HEK293T (cell line): ENCODE results near the gene ZNF277.

Experiments used
- ARNT ChIP-seq: fragments of 450-650 bp; IDR thresholded peaks from 2 replicates; pipeline ENCODE4 v1.6.1; 2017; ENCODE audit warnings: mild to moderate bottlenecking
- BHLHE40 ChIP-seq: fragments of 450-650 bp; IDR thresholded peaks from 2 replicates; pipeline ENCODE4 v1.6.1; 2016; ENCODE audit warnings: mild to moderate bottlenecking, moderate library complexity, borderline replicate concordance
- CTBP1 ChIP-seq: fragments of 450-650 bp; IDR thresholded peaks from 2 replicates; pipeline ENCODE4 v1.6.1; 2016; ENCODE audit warnings: borderline replicate concordance
- ELF4 ChIP-seq: fragments of 450-650 bp; IDR thresholded peaks from 2 replicates; pipeline ENCODE4 v1.6.1; 2017; ENCODE audit warnings: antibody characterized with exemption
- FOXA1 ChIP-seq: fragments of 450-650 bp; IDR thresholded peaks from 2 replicates; pipeline ENCODE4 v1.6.1; 2016; ENCODE audit warnings: mild to moderate bottlenecking
- FOXM1 ChIP-seq: fragments of 450-650 bp; IDR thresholded peaks from 2 replicates; pipeline ENCODE4 v1.6.1; 2017; ENCODE audit warnings: mild to moderate bottlenecking, borderline replicate concordance
- HDGF ChIP-seq: fragments of 450-650 bp; IDR thresholded peaks from 2 replicates; pipeline ENCODE4 v1.6.1; 2017; ENCODE audit warnings: antibody characterized with exemption, borderline replicate concordance
- L3MBTL2 ChIP-seq: fragments of 450-650 bp; conservative IDR thresholded peaks from 2 replicates; pipeline ENCODE4 v1.6.1; 2016; ENCODE audit warnings: mild to moderate bottlenecking
- NFRKB ChIP-seq: fragments of 450-650 bp; IDR thresholded peaks from 2 replicates; pipeline ENCODE4 v1.6.1; 2016; ENCODE audit warnings: mild to moderate bottlenecking, moderate library complexity
- SP1 ChIP-seq: fragments of 450-650 bp; IDR thresholded peaks from 2 replicates; pipeline ENCODE4 v1.6.1; 2017
- SUZ12 ChIP-seq: fragments of 450-650 bp; IDR thresholded peaks from 2 replicates; pipeline ENCODE4 v1.6.1; 2016; ENCODE audit warnings: mild to moderate bottlenecking
- TARDBP ChIP-seq: fragments of 450-650 bp; IDR thresholded peaks from 2 replicates; pipeline ENCODE4 v1.6.1; 2016
- ZNF384 ChIP-seq: fragments of 450-650 bp; IDR thresholded peaks from 2 replicates; pipeline ENCODE4 v1.6.1; 2016
- TF ChIP-seq, protein P1 (sequence below): fragments of 450-650 bp; IDR thresholded peaks from 2 replicates; pipeline ENCODE4 v1.6.1; 2016

GRCh38 chr7:112189691-112190090 is 16.8 kb upstream of the ZNF277 start:
- TF ChIP-seq FOXM1: no peak
- TF ChIP-seq SP1: no peak
- TF ChIP-seq, protein P1, sequence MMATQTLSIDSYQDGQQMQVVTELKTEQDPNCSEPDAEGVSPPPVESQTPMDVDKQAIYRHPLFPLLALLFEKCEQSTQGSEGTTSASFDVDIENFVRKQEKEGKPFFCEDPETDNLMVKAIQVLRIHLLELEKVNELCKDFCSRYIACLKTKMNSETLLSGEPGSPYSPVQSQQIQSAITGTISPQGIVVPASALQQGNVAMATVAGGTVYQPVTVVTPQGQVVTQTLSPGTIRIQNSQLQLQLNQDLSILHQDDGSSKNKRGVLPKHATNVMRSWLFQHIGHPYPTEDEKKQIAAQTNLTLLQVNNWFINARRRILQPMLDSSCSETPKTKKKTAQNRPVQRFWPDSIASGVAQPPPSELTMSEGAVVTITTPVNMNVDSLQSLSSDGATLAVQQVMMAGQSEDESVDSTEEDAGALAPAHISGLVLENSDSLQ: no peak
- TF ChIP-seq CTBP1: no peak
- TF ChIP-seq SUZ12: no peak
- no peak for TF ChIP-seq ELF4
- no peak for TF ChIP-seq BHLHE40
- TF ChIP-seq ARNT: no peak
- TF ChIP-seq HDGF: no peak
- TF ChIP-seq TARDBP: no peak
- TF ChIP-seq FOXA1: no peak
- no peak for TF ChIP-seq NFRKB
- TF ChIP-seq ZNF384: no peak
- TF ChIP-seq L3MBTL2: no peak
